GM21390 (cell line): ENCODE measurements around the gene URM1.

ENCODE experiments used
- ATAC-seq: cut with Tn5 transposase; IDR thresholded peaks from one replicate; pipeline ENCODE4 v1.9.1; 2021; ENCODE audit not compliant: unreplicated experiment

URM1 gene

GRCh38 chr9:128384801-128385495, 13.8 kb downstream of the URM1 start:
- ATAC-seq: no peak

- ATAC-seq: no peak
Observed at GRCh38 chr9:128385496-128386460, 14.6 kb downstream of the URM1 start.

- ATAC-seq: no peak
Observed at GRCh38 chr9:128388150-128388549, 17.0 kb downstream of the URM1 start.

- no peak for ATAC-seq
Observed at GRCh38 chr9:128389395-128390149, 18.4 kb downstream of the URM1 start.

GRCh38 chr9:128390150-128390812, 19.1 kb downstream of the URM1 start:
- no peak for ATAC-seq

GRCh38 chr9:128390813-128391711, 19.9 kb downstream of the URM1 start:
- ATAC-seq: no peak

GRCh38 chr9:128391956-128392301, 20.8 kb downstream of the URM1 start:
- no peak for ATAC-seq

GRCh38 chr9:128392302-128393144, 21.3 kb downstream of the URM1 start:
- ATAC-seq: no peak

GRCh38 chr9:128393145-128393775, 22.1 kb downstream of the URM1 start:
- ATAC-seq: no peak

GRCh38 chr9:128393970-128394369, 22.8 kb downstream of the URM1 start:
- no peak for ATAC-seq

- no peak for ATAC-seq
Observed at GRCh38 chr9:128394379-128395168, 23.4 kb downstream of the URM1 start.

- no peak for ATAC-seq
Observed at GRCh38 chr9:128396970-128397613, 25.9 kb downstream of the URM1 start.

- no peak for ATAC-seq
Observed at GRCh38 chr9:128397831-128398230, 26.7 kb downstream of the URM1 start.

- ATAC-seq: no peak
Observed at GRCh38 chr9:128399861-128400260, 28.7 kb downstream of the URM1 start.

- no peak for ATAC-seq
Observed at GRCh38 chr9:128404560-128404959, 33.4 kb downstream of the URM1 start.

- ATAC-seq: no peak
Observed at GRCh38 chr9:128405077-128405779, 34.1 kb downstream of the URM1 start.

- no peak for ATAC-seq
Observed at GRCh38 chr9:128405780-128406171, 34.6 kb downstream of the URM1 start.
